Adipose tissue (tissue), 3 donors: ENCODE measurements around the gene RXFP4. TPM values are rescaled to one million over a fixed set of nuclear protein-coding genes. Genes with fewer than 3 reads are reported as not detected.

Experiments
- H3K27ac ChIP-seq: one replicate; pipeline ENCODE4 v1.5.1; 2013; ENCODE audit warnings: low read depth, low read length
- WGBS, 3 donors: extraction: QIAGEN DNeasy Blood & Tissue Kit; methylation state at CpG; one replicate each; pipeline ENCODE4 v1.1.7; 2013; 5-methylcytosine and 5-hydroxymethylcytosine counted together
- polyA plus RNA-seq, 3 donors: library from polyadenylated mRNA; stranded (reverse); fragments of 200-250 nt; gene quantifications; one replicate each; pipeline ENCODE4 v1.2.3, GENCODE V29; 2013
- donor health status: healthy with polysubstance abuse.
- donor health status: Bipolar disorder and iron deficiency.
- donor health status: healthy.

Gene RXFP4
- polyA plus RNA-seq, 3 donors = 0.07 TPM; not detected in 2

DNA sequence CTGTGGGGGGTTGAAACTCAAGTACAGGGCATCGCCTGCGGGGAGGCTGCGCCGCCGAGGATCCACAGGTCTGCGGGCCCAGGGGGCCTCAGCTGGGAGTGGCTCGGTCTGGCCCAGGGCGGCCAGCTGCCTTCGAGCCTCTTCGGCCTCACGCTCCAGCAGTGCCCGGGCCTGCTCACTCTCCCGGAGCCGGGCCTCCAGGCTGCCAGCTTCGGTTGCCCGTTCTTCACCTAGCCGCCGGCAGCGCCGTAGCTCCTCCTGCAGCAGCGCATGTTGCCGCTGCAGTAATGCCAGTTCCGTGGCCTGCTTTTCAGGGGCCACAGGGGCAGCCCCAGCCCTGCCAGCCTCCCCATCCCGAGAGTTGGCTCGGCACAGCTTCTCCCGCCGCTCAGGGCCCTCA, 9.4 kb downstream of the RXFP4 start:
- WGBS, 3 donors = 94 to 95% (median 95%) methylated on average over 27 of the region's 27 CpGs
- H3K27ac ChIP-seq = no peak overlapping the region

DNA sequence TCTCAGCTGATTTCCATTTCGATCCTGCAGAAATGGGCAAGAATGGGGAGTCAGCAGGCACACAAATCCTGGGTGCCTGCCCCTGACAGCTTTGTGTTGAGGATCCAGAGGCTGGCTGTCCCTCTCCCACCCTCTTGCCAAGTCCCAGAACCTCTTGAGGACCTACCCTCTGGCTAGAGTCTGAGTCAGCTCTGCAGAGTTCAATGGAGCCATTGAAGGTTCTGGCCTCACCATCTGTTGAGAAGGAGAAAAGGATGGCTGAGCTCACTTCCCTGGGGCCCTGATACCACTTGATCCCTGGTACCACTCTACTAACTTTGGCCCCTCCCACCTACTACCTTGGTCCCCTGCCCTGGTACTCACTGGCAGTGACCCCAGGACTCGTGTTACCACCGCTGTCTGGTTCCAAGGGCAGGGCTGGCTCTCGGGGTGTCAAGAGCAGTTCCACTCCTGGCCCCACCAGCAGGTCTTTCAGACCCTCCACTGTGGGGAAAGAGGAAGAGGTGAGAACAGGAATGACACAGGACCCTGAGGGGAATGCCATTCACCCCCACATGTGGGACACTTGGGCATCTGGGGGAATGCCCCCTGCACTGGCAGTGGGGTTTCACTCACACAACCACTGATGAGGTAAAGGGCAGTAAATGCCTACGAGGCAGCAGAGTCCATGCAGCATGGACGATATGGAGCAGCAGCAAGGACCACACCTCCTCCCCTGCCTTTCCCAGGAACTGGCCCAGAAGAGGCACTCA, 10.5 kb downstream of the RXFP4 start:
- 88 to 92% (median 89%) methylated on average over 6 of the region's 6 CpGs for WGBS, 3 donors
- no peak overlapping the region for H3K27ac ChIP-seq

DNA sequence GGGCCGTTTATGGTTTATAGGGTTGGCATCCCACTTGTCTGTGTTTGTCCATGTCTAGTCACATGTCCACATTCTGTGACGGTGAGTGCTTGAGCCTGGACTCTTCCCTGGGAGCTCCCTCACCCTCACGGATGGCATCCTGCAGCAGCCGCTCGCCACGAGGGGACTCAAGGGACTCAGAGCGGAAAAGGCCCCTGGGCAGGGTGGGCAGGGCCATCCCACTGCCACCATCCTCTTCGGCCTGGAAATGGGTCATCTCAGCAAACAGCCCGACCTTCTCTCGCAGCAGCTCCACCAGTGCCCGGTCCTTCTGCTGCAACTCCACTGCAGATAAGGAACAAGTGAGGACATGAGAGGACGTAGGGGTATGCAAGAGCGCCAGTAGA, 11.1 kb downstream of the RXFP4 start:
- H3K27ac ChIP-seq = no peak overlapping the region
- WGBS, 3 donors = 88 to 91% (median 91%) methylated on average over 13 of the region's 13 CpGs

DNA sequence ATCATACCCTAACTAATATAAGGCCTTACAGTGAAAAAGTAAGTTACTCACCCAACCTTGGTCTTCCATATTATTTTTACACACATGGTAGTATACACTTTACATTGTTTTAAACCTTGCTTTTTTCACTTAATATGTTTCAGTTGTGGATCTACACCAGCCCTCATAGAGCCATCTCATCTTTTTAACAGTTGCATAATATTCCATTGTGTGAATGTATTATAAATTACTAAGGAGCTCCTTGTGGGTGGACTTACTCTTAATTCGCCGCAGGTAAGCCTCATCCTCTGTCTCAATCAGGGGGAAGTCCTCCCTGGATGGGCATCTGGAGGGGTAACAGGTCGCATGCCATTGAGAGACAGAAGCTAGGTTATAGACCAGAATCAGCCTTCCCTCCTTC, 13.2 kb downstream of the RXFP4 start:
- no peak overlapping the region for H3K27ac ChIP-seq
- 96 to 100% (median 100%) methylated on average over 3 of the region's 3 CpGs for WGBS, 3 donors

DNA sequence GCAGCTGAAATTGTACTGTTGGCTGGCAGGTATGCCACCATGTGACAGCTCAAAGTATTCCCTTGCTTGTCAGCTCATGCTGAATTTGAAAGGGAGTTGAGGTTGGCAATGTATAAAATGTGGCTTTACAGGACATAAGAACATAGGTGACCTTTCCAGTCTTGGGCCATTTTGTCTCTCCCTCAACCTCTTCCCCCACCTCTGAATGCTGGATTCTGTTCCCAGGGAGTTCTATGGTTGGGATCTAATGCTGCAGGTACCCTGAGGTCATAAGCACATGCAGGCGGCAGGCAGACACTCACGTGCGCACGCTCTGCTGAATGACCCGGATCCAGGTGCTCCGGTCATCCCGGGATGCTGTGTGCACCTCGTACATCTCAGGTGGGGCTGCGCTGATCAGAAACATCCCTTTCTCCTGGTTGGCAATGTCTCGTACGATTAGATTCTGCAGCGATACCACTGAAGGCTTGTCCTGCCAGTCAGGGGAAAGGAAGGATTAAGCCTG, 16.0 kb downstream of the RXFP4 start:
- no peak overlapping the region for H3K27ac ChIP-seq
- WGBS, 3 donors = 91 to 93% (median 91%) methylated on average over 12 of the region's 12 CpGs

DNA sequence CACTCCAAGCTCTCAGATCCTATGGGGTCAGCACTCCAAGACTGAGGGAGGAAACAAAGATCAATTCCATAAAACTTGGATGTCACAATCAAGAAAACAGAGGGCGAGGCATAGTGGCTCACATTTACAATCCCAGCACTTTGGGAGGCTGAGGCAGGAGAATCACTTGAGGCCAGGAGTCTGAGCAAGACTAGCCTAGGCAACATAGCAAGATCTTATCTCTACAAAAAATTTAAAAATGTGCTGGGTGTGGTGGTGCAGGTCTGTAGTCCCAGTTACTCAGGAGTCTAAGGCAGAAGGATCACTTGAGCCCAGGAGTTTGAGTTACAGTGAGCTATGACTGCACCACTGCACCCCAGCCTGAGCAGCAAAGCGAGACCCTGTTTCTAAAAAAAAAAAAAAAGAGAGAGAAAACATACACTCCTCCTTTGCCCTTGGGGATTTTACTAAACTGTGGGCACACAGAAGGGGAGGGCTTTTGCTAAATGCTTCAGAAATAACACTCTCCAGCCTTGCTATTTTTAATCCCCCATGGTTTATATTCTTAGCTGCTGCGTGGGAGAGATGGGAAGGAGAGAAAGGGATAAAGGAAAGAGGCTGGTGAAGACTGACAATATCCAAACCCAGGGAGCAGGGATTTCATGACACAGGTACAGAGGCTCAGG, 18.8 kb downstream of the RXFP4 start:
- H3K27ac ChIP-seq = no peak overlapping the region
- WGBS, 3 donors = 75 to 88% (median 87%) methylated on average over 3 of the region's 3 CpGs

DNA sequence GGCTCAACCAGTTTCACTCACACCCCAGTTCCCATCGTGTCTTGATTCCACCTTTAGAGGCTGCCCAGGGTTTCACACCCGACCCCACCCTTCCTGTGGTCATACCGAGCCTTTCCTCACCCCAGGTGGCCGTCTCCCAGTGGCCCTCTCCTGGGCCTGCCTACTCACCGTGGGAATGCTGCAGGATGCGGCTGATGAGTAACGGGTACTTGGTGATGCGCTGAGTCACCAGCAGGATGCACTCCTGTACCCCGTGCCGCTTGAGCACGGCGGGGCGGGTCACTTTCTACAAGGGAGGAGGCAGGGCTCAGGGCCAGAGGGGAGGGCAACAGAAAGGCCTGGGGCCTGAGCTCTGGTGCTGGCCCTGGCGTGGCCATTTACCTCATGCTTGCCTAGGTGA, 20.5 kb downstream of the RXFP4 start:
- WGBS, 3 donors = 29 to 68% (median 31%) methylated on average over 14 of the region's 14 CpGs
- no peak overlapping the region for H3K27ac ChIP-seq

DNA sequence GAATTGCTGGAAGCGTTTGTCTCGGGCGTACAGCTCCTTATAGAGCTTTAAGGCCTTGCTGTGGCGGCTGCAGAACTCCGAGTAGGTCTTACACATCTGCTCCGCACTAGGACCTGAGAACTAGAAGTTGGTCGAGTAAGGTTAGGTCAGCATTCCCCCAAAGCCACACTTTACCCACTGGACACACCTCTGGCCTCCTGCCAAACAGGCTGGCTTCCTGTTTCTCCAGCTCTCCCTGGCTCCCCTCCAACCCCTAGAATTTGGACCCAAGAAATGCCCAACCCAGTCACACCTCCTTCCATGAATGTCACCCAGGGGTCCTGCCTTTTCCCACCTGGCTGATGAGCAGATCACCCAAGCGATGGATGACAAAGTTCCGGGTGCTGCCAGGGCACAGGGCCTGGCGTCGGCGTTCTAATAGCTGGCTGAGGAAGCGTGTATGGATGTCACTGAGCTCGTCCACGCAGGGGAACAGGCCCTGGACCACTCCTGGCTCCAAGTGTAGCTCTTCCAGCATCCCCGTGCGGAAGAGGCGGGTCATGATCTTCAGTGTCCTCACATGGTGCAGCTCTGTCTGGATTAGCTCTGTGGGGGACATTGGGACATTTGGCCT, 21.3 kb downstream of the RXFP4 start:
- WGBS, 3 donors = 57 to 83% (median 61%) methylated on average over 18 of the region's 18 CpGs

DNA sequence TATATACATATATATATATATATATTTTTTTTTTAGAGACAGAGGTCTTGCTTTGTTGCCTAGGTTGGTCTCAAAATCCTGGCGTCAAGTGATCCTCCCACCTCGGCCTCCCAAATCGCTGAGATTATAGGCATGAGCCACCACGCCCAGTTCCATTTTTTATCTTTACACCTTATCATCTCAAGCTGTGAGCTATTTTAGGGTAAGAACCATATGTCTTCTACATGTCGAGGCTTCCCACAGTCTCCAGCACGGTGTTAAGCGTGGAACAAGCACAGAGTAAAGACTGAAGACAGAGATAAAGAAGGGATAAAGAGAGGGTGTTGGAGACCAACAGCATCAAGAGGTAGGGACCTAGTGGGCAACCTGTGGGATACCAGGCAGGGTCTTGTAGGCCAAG, 22.8 kb downstream of the RXFP4 start:
- WGBS, 3 donors = 83 to 87% (median 84%) methylated on average over 7 of the region's 7 CpGs

More for the DNA sequence above, 21.3 kb downstream of the RXFP4 start:
- no peak overlapping the region for H3K27ac ChIP-seq

DNA sequence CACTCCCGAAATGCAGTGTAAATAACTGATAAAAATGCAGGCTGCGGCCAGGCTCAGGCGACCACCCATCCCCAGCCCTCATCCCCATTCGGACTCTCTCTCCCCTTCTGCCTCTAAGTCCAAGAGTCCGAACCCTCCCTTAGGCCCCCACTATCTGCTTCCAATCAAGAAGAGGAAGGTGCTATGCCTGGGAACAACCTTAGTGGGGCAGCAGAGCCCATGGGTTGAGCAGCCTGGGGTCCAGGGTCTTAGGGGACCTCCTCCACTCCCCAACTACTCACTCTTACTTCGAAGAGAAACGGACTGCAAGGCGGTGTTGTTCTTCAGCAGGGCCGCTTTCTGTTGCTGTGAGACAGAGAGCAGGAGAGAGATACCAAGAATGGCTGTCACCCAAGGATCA, 24.7 kb downstream of the RXFP4 start:
- WGBS, 3 donors = 77 to 85% (median 80%) methylated on average over 8 to 9 of the region's 9 CpGs
- H3K27ac ChIP-seq = no peak overlapping the region

More for the DNA sequence above, 22.8 kb downstream of the RXFP4 start:
- H3K27ac ChIP-seq = no peak overlapping the region

DNA sequence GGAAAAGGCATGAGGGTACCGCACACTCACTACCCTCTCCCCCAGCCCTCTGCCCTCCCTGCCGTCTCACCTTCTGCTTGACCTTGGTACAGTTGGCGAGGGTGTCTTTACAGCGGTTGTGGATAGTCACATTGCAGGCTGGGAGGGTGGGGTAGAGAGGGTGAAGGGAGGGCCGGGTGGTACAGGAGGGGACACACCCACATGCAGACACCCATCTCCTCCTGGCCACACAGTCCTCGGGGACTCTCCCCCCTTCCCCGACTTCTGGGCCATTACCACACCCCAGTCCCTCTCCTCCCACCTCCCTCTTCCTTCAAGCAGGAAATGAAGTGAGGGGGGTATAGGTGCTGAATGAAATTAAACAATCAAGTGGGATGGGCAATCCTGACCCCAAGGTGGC, 25.3 kb downstream of the RXFP4 start:
- 37 to 60% (median 59%) methylated on average over 7 of the region's 7 CpGs for WGBS, 3 donors
- H3K27ac ChIP-seq = no peak overlapping the region

DNA sequence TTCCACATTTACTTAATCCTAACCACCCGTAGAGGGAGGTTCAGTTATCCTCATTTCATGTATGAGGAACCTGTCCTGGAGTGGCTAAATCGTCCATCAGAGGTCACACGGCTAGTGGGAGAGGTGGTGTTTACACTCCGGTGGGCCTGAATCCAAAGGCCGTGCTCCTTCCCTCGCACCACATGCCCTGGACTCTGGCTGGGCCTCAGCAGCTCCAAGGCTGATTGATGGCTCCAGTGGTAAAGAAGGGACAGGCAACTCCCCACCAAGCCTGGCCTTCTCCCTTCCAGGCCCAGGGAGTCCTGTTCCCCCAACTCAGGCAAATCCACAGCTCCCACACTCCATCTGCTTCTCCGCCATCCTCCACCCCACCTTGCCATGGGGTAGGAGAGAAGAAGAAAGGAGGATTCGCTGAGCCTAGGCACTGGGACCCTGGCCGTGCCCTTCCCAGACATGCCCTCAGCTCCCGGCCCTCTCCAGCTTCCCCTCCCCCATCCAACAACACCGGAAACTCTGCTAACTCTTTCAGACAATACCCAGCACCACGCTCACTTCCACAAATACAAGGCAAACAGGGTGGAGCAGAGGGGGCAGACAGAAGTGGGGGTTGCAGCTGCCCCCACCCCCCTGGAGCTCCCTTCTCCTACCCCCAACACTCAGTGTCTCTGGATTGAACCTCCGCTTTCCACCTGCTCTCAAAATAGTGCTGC, 26.1 kb downstream of the RXFP4 start:
- peak overlapping the region; percentile 19 for H3K27ac ChIP-seq
- WGBS, 3 donors = 23 to 61% (median 23%) methylated on average over 13 of the region's 13 CpGs

DNA sequence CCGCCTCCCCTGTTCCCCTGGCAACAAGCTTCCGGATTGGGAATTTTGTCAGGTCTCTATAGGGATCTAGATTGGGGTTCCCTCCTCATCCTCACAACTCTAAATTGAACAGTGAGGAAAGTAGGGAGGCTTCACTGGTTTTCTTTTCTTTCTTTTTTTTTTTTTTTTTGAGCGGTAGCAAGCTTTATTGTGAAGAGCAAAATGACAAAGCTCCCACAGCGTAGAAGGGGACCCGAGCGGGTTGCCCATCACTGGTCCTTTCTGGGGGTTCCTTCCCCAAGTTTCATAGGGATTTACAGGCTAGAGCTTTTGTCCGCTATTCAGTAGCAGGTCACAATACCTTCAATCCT, 26.6 kb downstream of the RXFP4 start:
- WGBS, 3 donors = 60 to 87% (median 63%) methylated on average over 7 of the region's 7 CpGs
- no peak overlapping the region for H3K27ac ChIP-seq

DNA sequence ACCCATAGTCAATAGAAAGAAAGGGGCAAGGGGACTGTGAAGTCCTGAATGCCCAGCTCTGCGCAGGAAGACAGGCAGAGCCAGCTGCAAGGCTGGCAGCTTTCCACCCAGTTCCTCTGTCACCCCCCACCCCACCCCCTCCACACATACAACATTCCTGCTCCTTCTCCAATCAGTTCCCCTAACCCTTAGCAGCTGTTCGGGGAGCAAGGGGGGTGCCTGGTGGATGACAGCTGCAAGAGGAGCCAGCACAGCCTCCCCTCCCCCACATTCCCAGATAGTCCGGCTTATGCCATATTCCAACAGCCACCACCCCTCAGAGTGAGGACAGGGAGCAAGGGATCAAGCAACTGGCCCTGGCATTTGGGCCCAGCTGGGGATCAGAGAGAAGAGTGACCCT, 27.2 kb downstream of the RXFP4 start:
- 39 to 47% (median 42%) methylated on average over 3 of the region's 3 CpGs for WGBS, 3 donors
- H3K27ac ChIP-seq = peak overlapping the region; percentile 39

DNA sequence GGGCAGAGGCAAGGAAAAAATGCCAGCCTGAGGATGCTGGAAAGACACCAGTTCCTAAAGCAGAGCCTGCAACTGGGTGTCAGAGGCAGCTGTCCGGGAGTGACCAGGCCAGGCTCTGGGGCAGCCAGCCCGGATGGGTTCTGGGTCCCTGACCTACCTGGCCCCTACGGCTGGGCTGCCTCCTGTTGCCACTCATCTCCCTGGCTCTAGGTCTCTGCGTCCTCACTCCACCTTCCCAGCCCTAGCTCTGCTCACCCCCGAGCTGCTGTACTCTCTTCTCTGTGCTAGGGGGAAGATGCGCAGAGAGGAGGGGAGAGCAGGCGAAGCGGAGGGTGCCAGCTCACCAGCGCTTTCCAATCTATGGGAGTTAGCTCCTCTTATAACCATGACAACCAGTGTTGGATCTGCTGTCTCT, 27.9 kb downstream of the RXFP4 start:
- 72 to 90% (median 80%) methylated on average over 8 to 9 of the region's 9 CpGs for WGBS, 3 donors
- H3K27ac ChIP-seq = no peak overlapping the region

DNA sequence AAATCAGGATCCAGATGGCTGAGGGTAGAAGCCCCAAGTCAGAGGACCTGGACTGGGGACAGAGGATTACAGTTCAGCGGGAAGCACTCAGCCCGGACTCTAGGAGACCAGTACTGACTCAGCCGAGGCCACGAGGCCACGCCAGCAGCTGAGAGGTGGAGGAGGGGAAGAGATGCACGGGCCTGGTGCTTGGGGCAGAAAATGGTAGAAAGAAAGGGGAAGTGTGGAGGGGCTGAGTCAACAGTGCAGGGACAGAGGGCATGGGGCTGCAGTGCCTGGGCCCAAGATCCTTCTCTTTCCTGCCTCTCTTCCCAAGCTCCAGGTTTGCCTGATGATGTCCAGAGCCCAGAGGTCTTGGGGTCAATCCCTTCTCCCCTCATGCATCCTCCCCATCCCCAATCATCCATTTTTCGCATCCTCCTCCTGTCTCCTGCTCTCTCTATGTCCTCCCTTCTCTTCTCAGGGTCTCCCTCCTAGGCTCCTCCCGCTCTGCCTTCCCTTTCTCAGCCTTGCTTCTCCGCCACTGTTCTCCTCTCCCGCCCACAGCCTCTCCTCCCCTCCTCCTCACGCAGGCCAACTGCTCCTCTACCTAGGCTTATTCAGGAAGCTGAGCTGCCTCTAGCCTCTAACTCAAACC, 29.2 kb downstream of the RXFP4 start:
- no peak overlapping the region for H3K27ac ChIP-seq
- 12 to 57% (median 24%) methylated on average over 11 of the region's 11 CpGs for WGBS, 3 donors

DNA sequence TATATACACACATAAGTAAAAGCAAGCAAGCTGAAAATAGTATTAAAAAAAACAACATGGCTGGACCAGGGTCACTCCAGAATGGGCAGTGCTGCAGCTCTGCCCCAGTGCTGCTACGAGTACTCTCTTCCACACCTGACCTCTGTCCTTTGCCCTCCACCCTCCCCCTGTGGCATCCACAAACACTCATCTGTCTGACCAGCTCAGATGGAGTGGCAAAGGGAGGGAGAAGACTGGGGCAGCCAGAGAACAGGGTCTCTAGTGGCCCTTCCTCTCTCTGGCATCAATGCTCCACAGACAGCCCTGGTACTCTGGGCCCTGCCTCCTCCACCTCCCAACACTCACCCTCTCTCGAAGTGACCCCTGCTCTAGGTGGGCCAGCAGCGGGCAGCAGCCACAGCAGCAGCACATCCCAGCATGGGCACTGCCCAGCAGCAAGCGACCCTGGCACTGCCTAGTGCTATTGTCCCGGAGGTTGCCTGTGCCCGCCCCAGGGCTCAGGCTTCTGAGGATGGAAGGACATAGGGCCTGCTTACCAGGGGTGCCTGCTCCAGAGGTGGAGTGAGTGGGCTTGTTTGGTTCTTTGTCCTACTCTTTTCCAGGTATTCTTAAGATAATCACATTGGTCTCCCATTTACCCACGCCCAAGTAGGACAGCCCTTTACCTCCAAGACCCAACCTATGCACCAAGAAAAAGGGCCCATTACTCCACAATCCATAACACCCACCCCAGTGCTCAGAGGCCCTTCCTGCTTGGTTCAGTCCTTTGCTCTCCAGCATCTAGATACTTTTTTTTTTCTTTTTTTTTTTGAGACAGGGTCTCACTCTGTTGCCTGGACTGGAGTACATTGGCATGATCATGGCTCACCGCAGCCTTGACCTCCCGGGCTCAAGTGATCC, 30.7 kb downstream of the RXFP4 start:
- H3K27ac ChIP-seq = no peak overlapping the region
- WGBS, 3 donors = 72 to 92% (median 75%) methylated on average over 9 of the region's 9 CpGs

DNA sequence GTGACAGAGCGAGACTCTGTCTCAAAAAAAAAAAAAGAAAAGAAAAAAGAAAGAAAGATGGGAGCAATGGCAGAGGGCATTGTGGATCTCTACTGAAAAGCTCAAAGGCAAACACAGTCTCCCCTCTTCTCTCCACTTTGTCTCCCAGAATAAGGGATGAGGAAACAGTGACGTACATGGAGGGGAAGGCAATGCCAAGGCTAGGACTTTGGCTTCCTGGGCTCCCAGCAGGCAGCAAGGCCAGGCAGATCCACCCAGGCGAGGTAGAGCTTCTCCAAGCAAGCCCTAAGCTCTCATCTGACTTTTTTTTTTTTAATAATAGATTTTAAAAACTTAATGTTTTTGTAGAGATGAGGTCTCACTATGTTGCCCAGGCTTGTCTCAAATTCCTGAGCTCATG, 32.3 kb downstream of the RXFP4 start:
- 48 to 76% (median 58%) methylated on average over 3 of the region's 3 CpGs for WGBS, 3 donors
- H3K27ac ChIP-seq = no peak overlapping the region
